Esophagus (tissue), 2 donors: ENCODE results near the gene TTLL9. TPM values are rescaled to one million over a fixed set of nuclear protein-coding genes. Genes with fewer than 3 reads are reported as not detected.

ENCODE experiments used
- H3K27ac ChIP-seq, 2 donors: one replicate each; pipeline ENCODE4 v1.5.1; 2013; ENCODE audit warnings: low read depth in 2 of 2, mild to moderate bottlenecking in 2 of 2, inconsistent platforms in 1 of 2, low read length in 1 of 2, moderate library complexity in 1 of 2
- H3K27me3 ChIP-seq, 2 donors: one replicate each; pipeline ENCODE4 v1.6.1; 2013; ENCODE audit warnings: low read length in 2 of 2, control low read depth in 1 of 2, mild to moderate bottlenecking in 1 of 2; ENCODE audit not compliant: insufficient read depth in 2 of 2, control insufficient read depth in 1 of 2
- H3K36me3 ChIP-seq, 2 donors: one replicate each; pipeline ENCODE4 v1.6.1; 2013; ENCODE audit warnings: low read length in 1 of 2; ENCODE audit not compliant: control insufficient read depth in 2 of 2, insufficient read depth in 2 of 2
- H3K4me1 ChIP-seq, 2 donors: one replicate each; pipeline ENCODE4 v1.6.1; 2013; ENCODE audit warnings: low read length in 1 of 2; ENCODE audit not compliant: control insufficient read depth in 2 of 2, insufficient read depth in 2 of 2
- H3K4me3 ChIP-seq, 2 donors: one replicate each; pipeline ENCODE4 v1.5.1; 2013; ENCODE audit warnings: low read length in 2 of 2, mild to moderate bottlenecking in 2 of 2, low read depth in 1 of 2, moderate library complexity in 1 of 2
- H3K9me3 ChIP-seq, 2 donors: one replicate each; pipeline ENCODE4 v1.6.1; 2013; ENCODE audit warnings: mild to moderate bottlenecking in 2 of 2, low read depth in 1 of 2, low read length in 1 of 2, moderate library complexity in 1 of 2; ENCODE audit not compliant: control insufficient read depth in 2 of 2, insufficient read depth in 1 of 2
- WGBS, 2 donors: extraction: QIAGEN DNeasy Blood & Tissue Kit; methylation state at CpG; one replicate each; pipeline ENCODE4 v1.1.7; 2013; 5-methylcytosine and 5-hydroxymethylcytosine counted together
- polyA plus RNA-seq, 2 donors: library from polyadenylated mRNA; stranded (reverse); fragments of 200-250 nt; gene quantifications; one replicate each; pipeline ENCODE4 v1.2.3, GENCODE V29; 2013
- donor health status: healthy with polysubstance abuse.
- donor health status: Bipolar disorder and iron deficiency.

TTLL9 gene
- polyA plus RNA-seq, 2 donors, result 0.12 to 0.14 TPM

DNA sequence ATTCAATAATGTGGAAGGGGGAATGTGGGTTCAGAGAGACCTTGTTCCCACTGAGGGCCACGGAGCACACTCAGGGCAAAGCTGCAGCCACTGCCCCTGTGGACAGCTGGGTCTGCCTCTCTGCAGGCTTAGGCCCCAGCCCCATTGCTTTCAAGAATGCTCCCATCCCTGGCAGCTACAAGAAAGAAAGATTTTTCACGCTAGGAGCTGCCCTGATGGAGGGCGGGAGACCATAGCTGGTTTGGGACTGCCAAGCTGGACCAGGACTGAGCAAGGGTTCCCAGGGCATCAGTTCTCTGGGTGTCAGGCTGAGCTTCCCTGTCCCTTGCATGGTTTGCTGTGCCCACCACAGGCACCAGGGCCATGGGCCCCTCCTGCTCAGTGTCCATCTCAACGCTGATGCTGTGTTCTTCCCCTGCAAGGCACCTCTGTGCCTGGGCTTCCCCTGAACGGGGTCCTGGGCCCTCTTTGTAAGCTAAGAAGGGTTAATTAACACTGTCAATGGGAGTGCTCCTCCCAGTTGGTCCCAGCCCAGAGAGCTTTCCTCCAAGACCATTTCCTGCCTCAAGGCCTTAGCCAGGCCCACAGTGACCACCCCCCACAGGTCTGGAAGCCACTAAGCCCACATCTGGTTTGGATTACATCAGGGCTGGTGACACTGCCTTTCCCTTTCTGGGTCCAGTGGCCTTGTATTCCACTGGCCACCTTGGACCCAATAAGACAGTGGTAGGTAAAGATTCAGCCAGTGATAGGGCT, 33.4 kb upstream of the TTLL9 start:
- H3K36me3 ChIP-seq, result no peaks in the 10 kb centered on the region
- H3K27ac ChIP-seq, result no peak overlapping the region
- 74 to 78% methylated on average over 5 of the region's 5 CpGs for WGBS, 2 donors
- H3K9me3 ChIP-seq, result no peaks in the 10 kb centered on the region
- H3K4me3 ChIP-seq, result no peak overlapping the region
- H3K27me3 ChIP-seq, result no peaks in the 10 kb centered on the region
- H3K4me1 ChIP-seq, result peaks cover 3 to 7% of the 10 kb centered on the region in 2 donors

DNA sequence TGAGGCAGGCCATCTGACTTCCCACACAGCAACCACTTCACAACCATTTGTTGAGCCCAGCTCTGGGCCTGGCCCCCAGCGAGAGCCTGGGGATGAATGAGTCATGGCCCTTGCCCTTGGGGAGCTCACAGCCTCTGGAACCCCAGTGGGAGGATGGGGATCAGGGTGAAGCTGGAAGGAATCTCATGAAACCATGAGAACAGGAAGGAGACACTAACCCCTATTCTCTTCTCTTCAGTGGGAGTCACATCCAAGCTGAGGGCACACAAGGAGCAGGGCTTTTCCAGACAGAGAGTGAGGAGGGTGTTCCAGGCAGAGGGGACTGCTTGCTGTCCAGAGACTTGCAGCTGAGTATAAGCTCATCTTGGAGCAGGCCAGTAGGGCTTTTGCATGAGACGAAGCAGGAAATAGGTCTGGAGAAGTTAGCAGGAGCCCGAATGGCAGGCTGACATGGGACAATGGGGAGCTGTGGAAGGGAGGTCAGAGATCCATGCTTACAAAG, 32.5 kb upstream of the TTLL9 start:
- Histone ChIP-seq H3K9me3 (no peaks in the 10 kb centered on the region), H3K36me3 (no peaks in the 10 kb centered on the region), H3K4me3 (no peak overlapping the region), H3K4me1 (peaks cover 3 to 8% of the 10 kb centered on the region in 2 donors), H3K27me3 (no peaks in the 10 kb centered on the region), H3K27ac (no peak overlapping the region)
- WGBS, 2 donors, result 56 to 68% methylated on average over 3 of the region's 3 CpGs

DNA sequence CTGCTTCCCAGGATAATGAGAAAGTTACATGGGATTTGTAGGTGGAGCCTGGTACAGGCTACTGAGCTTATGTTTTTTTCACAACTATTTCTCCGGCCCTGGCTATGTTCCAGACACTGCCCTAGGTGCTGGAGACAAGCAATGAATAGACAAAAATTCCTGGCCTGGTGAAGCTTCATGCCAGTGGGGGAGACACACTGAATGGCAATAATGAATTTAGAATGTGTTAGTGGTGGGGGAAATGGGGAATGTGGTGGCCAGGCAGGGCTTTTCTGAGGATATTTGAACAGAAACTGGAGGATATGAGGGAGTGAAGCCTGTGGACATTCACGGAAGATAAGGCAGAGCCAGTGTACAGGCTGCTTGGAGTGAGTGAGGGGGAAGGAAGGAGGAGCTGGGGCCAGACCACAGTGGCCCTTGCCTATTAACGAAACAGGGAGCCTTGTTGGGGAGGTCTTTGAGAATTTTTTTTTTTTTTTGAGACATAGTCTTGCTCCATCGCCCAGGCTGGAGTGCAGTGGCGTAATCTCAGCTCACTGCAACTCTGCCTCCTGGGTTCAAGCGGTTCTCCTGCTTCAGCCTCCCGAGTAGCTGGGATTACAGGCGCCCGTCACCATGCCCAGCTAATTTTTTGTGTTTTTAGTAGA, 31.7 kb upstream of the TTLL9 start:
- Histone ChIP-seq H3K4me1 (peaks cover 3 to 8% of the 10 kb centered on the region in 2 donors), H3K4me3 (no peak overlapping the region), H3K27ac (no peak overlapping the region), H3K27me3 (no peaks in the 10 kb centered on the region), H3K9me3 (no peaks in the 10 kb centered on the region), H3K36me3 (no peaks in the 10 kb centered on the region)
- 82 to 84% methylated on average over 9 of the region's 9 CpGs for WGBS, 2 donors

DNA sequence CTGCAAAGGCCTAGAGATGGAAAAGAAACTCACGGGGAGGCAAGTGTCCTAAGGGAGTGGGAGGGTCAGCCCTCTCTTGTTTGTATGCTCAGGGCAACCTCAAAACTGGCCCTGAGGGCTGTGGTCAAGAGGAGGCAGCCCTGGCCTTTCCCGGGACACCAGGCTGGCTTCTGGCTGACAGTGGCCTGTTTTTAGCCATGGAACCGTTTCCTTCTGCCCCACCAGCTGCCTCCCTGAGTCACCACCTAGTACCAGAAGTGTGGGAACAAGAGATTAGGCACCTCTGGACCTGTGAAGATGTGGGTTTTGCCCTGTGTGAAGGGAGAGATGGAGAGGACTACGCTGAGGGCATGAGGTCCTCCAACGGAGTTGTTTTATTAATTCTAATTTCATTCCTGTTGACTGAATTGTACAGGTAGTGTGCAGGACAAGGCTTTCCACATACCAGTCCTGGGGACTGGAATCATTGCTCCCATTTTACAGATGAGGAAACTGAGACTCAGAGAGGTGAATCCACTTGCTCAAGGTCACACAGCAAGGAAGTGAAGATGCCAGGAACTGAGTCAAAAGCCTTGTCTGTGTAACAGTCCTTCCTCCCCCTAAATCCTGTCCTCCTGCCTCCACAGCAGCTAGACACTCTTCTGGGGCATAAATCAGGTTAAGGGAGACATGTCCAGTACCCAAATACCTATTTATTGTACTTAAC, 30.5 kb upstream of the TTLL9 start:
- Histone ChIP-seq H3K4me3 (no peak overlapping the region), H3K9me3 (no peaks in the 10 kb centered on the region), H3K27me3 (no peaks in the 10 kb centered on the region), H3K36me3 (no peaks in the 10 kb centered on the region), H3K4me1 (peaks cover 3 to 11% of the 10 kb centered on the region in 2 donors), H3K27ac (no peak overlapping the region)
- 74 to 76% methylated on average over 5 of the region's 5 CpGs for WGBS, 2 donors

DNA sequence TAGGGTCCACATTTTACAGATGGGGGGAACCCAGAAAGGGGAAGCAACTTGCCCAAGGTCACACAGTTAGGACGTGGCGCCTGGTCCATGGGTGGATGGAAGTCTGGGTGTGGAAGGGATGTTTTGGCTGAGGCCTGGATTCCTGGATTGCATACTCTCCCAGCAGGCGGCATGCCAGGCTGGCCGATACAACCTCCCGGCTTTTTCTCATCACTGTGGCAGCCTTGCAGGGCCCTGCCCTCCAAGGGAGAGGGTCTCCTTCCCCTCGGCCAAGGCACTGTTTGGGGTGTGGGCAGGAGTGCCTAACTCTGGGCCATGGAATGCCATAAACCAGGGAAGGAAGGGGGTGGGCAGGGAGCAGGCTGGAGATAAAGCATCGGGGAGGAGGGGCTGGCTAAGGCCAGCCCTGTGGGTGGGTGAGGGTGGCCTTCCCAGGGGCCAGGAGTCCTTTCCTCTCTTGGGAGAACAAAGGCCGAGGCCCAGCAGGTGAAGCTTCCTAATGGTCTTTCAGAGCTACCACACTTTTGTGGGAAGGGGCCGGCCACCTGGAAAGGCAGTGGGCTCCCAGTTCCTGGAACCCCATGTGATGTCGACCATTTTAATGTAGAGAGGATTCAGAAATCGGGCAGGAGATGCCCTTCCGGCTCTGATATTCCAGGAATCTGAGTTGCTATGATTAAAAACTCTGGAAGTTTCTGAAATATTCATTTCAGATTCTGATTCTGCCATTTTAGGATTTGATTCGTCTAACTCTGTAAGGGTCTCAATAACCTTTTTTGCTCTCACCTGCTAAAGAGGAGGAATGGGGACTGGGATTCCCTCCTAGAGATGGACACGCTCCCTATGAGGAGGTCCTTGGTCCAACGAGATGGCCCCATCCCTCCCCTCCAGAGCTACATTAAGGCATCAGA, 29.3 kb upstream of the TTLL9 start:
- H3K27ac ChIP-seq, result peak overlapping the region in 1 of 2 donors; percentile 44

DNA sequence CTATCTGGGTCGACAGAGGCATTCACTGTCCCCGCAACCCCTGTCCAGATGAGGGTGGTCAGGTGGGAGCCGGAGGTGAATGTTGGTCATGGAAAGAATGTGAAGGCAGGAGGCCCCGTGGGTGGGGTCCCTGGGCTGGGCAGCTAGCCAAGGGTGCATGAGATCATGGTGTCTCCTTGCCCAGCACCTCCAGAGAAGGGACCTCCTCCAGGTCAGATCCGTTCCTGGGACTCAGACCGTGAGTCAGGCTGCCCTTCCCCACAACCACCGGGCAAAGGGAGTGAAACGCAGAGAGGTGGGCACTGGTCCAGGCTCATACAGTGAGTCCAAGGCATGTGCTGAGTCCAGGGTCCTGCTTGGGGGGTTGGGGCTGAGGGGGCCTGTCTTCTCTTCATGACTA, 28.5 kb upstream of the TTLL9 start:
- WGBS, 2 donors, result 48 to 55% methylated on average over 8 of the region's 8 CpGs
- no peaks in the 10 kb centered on the region for H3K36me3 ChIP-seq
- no peaks in the 10 kb centered on the region for H3K9me3 ChIP-seq
- H3K4me1 ChIP-seq, result peaks cover 8 to 13% of the 10 kb centered on the region in 2 donors
- peak overlapping the region in 1 of 2 donors; percentile 44 for H3K27ac ChIP-seq
- H3K27me3 ChIP-seq, result no peaks in the 10 kb centered on the region
- H3K4me3 ChIP-seq, result no peak overlapping the region

More for the DNA sequence above, 29.3 kb upstream of the TTLL9 start:
- Histone ChIP-seq H3K4me3 (no peak overlapping the region), H3K4me1 (peaks cover 8 to 14% of the 10 kb centered on the region in 2 donors), H3K9me3 (no peaks in the 10 kb centered on the region), H3K36me3 (no peaks in the 10 kb centered on the region), H3K27me3 (no peaks in the 10 kb centered on the region)
- 74 to 75% methylated on average over 15 of the region's 15 CpGs for WGBS, 2 donors

DNA sequence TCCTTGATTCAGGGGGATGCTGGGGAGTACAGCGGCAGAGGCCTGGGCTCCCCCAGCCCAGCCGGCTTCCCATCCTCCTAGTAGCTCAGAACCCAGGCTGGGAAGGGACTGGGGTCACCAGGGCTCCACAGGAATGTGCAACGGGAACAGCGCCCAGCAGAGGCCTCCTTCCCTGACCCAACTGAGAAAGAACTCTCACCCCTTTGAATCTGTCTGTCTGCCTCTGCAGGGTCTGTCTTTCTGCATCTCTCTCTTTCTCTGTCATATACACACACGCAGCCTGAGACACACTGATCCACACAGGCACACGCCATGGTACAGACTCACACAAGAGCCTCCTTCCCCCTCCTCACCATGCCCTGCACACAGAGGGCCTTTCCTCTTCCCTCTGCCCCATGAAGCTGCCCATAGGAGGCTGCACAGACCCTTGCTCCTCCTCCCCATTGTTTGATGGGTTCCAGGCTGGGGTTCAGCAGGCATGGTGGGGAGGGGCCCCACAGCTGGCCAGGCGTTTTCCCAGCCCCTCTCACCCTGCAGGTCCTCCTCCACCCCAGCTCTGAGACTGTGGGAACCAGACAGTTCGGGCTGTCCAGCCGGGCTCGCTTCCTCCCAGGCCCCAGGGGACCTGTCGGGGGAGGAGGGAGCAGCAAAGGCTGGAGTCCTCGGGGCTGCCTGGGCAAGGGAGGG, 27.8 kb upstream of the TTLL9 start:
- Histone ChIP-seq H3K4me1 (peaks cover 8 to 13% of the 10 kb centered on the region in 2 donors), H3K4me3 (no peak overlapping the region), H3K27me3 (no peaks in the 10 kb centered on the region), H3K9me3 (no peaks in the 10 kb centered on the region), H3K36me3 (no peaks in the 10 kb centered on the region), H3K27ac (no peak overlapping the region)
- 65 to 66% methylated on average over 12 of the region's 12 CpGs for WGBS, 2 donors

DNA sequence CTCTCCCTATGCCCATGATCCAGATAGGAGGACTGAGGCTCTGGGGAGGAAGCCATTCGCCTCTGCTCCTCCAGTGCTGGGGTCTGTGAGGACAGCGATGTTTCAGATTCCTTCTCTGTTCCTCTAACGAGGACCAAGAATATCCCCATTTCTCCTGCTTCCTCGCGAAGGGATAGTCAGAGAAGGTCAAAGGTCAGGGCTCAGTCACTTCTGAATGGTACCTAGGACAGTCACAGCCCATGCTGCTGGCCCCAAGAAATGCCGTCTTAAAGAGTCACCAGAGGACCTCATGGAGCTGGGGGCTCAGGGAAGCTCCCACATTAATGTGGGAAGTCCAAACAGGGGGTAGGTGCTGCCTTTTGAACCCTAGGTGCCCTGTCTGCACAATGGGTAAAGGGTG, 27.1 kb upstream of the TTLL9 start:
- 75 to 80% methylated on average over 6 of the region's 6 CpGs for WGBS, 2 donors
- no peaks in the 10 kb centered on the region for H3K27me3 ChIP-seq
- H3K27ac ChIP-seq, result no peak overlapping the region
- H3K4me1 ChIP-seq, result peaks cover 7 to 13% of the 10 kb centered on the region in 2 donors
- no peak overlapping the region for H3K4me3 ChIP-seq
- no peaks in the 10 kb centered on the region for H3K36me3 ChIP-seq
- H3K9me3 ChIP-seq, result no peaks in the 10 kb centered on the region
